Suprapubic skin (tissue), 4 donors: Measurements from ENCODE around the gene LIPK.

ENCODE experiments used
- POLR2A ChIP-seq, 2 donors: fragments of 450-650 bp; IDR thresholded peaks; one replicate each; pipeline ENCODE4 v1.6.1; 2017; ENCODE audit warnings: antibody characterized with exemption in 2 of 2, mild to moderate bottlenecking in 2 of 2, moderate library complexity in 2 of 2
- POLR2AphosphoS5 ChIP-seq, 3 donors: sonication (generic); formaldehyde crosslinking; IDR thresholded peaks; one replicate each; pipeline ENCODE4 v1.6.1; 2017; ENCODE audit warnings: antibody characterized with exemption in 3 of 3
- TF ChIP-seq, protein P1 (sequence below), 2 donors: fragments of 200-600 bp in 1 of 2; fragments of 450-650 bp in 1 of 2; sonication (generic) in 1 of 2; IDR thresholded peaks; one replicate each; pipeline ENCODE4 v1.5.1; 2016 to 2019; ENCODE audit warnings: antibody characterized with exemption in 2 of 2, mild to moderate bottlenecking in 1 of 2, moderate library complexity in 1 of 2

DNA sequence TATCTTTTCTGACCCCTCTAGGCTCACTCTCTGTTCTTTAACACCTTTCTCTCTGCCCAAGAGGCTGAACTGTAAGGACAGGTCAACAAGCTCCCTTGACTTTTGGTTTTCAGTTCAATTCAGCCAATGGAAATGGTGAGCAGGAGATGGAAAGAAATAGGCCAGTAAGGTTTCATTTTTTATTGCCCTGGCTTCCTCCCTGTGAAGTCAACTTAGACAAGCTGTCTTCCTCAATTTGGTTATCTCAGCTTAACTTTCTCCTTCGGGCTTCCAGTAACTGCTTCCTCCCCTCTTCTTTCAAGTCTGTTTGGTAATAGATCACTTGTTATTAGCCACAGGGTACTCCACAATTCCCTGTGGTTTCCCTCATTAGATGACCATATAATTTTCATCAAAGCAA is 19.7 kb downstream of the LIPK start:
- no peak for TF ChIP-seq POLR2A (IDR thresholded peaks at IDR 0.05)
- TF ChIP-seq, protein P1, sequence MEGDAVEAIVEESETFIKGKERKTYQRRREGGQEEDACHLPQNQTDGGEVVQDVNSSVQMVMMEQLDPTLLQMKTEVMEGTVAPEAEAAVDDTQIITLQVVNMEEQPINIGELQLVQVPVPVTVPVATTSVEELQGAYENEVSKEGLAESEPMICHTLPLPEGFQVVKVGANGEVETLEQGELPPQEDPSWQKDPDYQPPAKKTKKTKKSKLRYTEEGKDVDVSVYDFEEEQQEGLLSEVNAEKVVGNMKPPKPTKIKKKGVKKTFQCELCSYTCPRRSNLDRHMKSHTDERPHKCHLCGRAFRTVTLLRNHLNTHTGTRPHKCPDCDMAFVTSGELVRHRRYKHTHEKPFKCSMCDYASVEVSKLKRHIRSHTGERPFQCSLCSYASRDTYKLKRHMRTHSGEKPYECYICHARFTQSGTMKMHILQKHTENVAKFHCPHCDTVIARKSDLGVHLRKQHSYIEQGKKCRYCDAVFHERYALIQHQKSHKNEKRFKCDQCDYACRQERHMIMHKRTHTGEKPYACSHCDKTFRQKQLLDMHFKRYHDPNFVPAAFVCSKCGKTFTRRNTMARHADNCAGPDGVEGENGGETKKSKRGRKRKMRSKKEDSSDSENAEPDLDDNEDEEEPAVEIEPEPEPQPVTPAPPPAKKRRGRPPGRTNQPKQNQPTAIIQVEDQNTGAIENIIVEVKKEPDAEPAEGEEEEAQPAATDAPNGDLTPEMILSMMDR (IDR thresholded peaks at IDR 0.05) = no peak
- TF ChIP-seq POLR2AphosphoS5 (IDR thresholded peaks at IDR 0.05) = no peak
